BLaER1 (cell line): Measurements from ENCODE around the gene NTN4.

ENCODE experiments used
- H3K27ac ChIP-seq: shearing (Covaris generic); formaldehyde crosslinking; 2 replicates; pipeline ENCODE4 v1.8.1; 2022
- H3K27me3 ChIP-seq: shearing (Covaris generic); formaldehyde crosslinking; 2 replicates; pipeline ENCODE4 v1.8.1; 2022
- H3K36me3 ChIP-seq: shearing (Covaris generic); formaldehyde crosslinking; 2 replicates; pipeline ENCODE4 v1.8.1; 2022
- H3K4me1 ChIP-seq: shearing (Covaris generic); formaldehyde crosslinking; 2 replicates; pipeline ENCODE4 v1.8.1; 2022
- H3K4me2 ChIP-seq: shearing (Covaris generic); formaldehyde crosslinking; 2 replicates; pipeline ENCODE4 v1.8.1; 2022
- H3K4me3 ChIP-seq: shearing (Covaris generic); formaldehyde crosslinking; 2 replicates; pipeline ENCODE4 v1.8.1; 2022
- H3K9ac ChIP-seq: shearing (Covaris generic); formaldehyde crosslinking; 2 replicates; pipeline ENCODE4 v1.8.1; 2022
- H3K9me3 ChIP-seq: shearing (Covaris generic); formaldehyde crosslinking; 2 replicates; pipeline ENCODE4 v1.8.1; 2022
- H4K20me1 ChIP-seq: shearing (Covaris generic); formaldehyde crosslinking; 2 replicates; pipeline ENCODE4 v1.8.1; 2022
- Cebpa-rat ChIP-seq: shearing (Covaris generic); IDR thresholded peaks from 2 replicates; pipeline ENCODE4 v1.8.1; 2022

Gene NTN4

DNA sequence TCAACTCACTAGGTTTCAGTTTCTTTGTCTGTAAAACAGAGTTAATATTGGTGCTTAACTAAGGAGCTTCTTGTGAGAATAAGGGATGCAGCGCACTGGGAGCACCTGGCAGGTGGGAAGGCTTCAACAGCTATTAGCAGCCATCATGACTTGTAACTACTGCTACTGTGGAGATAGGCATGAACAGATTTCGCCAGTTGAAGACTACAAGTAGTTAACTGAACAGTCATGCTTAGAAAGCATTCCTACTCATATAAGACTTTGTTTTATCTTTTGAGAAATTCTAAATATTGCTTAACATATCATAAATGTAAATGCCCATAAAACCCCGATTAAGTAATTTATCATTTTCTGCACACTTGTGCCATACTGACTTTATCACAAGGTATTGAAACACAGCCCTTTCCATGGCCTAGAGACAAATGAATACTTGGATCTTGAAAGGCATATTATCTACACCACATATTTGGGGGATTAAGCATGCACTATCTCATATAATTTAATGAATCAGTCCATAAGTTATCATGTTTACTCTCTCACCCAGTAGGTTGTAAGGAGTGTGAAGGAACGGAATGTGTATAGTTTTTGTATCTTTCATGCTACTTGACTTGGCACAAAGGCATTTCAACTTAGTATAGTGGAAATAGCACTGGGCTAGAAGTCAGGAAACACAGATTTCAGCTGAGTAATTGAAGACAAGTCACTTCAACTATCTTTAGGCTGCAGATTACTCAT lies 16.1 kb downstream of the NTN4 start:
- no peak for TF ChIP-seq Cebpa-rat
- Histone ChIP-seq H3K27ac (no peak overlapping the region), H3K4me1 (no peaks in the 10 kb centered on the region)

DNA sequence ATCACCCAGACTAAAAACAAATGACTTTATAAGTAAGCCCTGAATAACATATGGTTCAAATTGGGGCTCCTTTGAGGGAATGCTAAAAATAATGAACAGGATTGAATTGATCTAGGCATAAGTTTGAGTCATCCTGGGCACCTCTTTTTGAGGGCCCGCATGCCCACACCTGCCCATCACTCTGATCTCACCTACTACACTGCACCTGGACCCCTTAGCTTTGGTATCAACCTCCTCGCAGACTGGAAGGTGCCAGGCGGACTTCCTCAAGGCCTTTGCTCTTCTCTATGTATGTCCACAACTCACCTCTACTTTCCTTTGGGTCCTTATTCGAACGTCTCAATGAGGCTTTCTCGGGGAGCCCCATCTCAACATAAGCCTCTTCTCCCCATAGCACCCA lies 17.2 kb downstream of the NTN4 start:
- Histone ChIP-seq H3K9me3 (peaks cover 10% of the 10 kb centered on the region), H3K4me3 (no peak overlapping the region), H3K4me2 (no peak overlapping the region), H3K4me1 (no peaks in the 10 kb centered on the region), H4K20me1 (no peaks in the 10 kb centered on the region), H3K27me3 (no peaks in the 10 kb centered on the region), H3K27ac (no peak overlapping the region), H3K9ac (no peak overlapping the region), H3K36me3 (no peaks in the 10 kb centered on the region)
- TF ChIP-seq Cebpa-rat: no peak

More for the DNA sequence above, 16.1 kb downstream of the NTN4 start:
- H4K20me1 ChIP-seq: no peaks in the 10 kb centered on the region
- no peak overlapping the region for H3K9ac ChIP-seq
- H3K4me2 ChIP-seq: no peak overlapping the region
- no peaks in the 10 kb centered on the region for H3K27me3 ChIP-seq
- no peak overlapping the region for H3K4me3 ChIP-seq
- no peaks in the 10 kb centered on the region for H3K36me3 ChIP-seq
- peaks cover 10% of the 10 kb centered on the region for H3K9me3 ChIP-seq

DNA sequence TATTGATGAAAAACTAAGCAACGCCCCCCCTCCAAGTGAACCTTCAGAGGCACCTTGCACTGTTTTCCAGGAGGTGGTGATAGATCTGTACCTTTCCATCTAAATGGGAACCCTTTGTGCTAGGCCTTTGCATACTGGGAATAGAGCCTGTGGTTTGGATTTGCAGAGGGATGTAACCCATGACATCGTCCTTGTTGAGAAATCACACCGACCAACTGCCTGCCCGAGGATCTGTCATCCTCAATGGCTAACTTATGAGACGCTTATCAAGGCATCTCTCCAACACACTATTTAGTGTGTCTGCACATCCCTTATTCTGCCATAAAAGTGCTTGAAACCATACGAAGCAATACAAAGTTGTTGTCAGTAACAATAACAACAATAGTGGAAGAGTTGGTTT lies 22.9 kb downstream of the NTN4 start:
- Histone ChIP-seq H3K27ac (no peak overlapping the region), H3K9me3 (no peaks in the 10 kb centered on the region), H3K27me3 (no peaks in the 10 kb centered on the region), H3K4me2 (no peak overlapping the region), H3K9ac (no peak overlapping the region), H3K4me1 (no peaks in the 10 kb centered on the region), H4K20me1 (no peaks in the 10 kb centered on the region), H3K36me3 (no peaks in the 10 kb centered on the region), H3K4me3 (no peak overlapping the region)
- TF ChIP-seq Cebpa-rat: no peak

DNA sequence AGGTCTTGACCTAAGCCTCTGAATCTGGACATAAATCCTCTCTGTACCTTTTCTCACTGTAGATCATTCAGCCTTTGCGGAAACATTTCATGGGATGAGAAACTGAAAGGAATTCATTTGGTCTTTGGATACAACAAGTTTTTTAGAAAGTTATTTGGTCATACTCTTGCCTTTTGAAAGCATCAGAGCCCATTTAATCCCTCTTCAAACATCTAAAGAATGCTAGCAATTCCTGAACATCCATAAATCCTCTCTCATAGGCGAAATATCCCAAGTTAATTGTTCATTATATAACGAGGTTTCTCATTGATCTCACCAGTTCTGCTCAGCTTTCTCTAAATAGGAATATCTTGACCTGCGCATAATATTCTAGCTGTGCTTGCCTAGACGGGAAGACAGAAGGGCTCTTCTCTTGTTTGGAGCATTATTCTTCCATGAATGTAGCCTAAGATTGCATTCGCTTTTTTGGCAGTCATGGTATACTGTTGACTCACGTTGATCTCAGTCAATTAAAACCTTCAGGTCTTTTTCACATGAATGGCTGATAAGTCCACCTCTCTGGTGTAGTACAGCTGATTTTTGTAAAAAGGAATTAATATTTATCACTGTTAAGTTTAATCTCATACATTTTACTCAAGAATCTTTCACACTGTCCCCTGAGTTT lies 24.1 kb downstream of the NTN4 start:
- no peak overlapping the region for H3K4me3 ChIP-seq
- H4K20me1 ChIP-seq: no peaks in the 10 kb centered on the region
- H3K9me3 ChIP-seq: no peaks in the 10 kb centered on the region
- no peak overlapping the region for H3K9ac ChIP-seq
- H3K4me2 ChIP-seq: no peak overlapping the region
- no peaks in the 10 kb centered on the region for H3K27me3 ChIP-seq
- H3K27ac ChIP-seq: no peak overlapping the region
- no peaks in the 10 kb centered on the region for H3K36me3 ChIP-seq
- no peaks in the 10 kb centered on the region for H3K4me1 ChIP-seq
- TF ChIP-seq Cebpa-rat: no peak

DNA sequence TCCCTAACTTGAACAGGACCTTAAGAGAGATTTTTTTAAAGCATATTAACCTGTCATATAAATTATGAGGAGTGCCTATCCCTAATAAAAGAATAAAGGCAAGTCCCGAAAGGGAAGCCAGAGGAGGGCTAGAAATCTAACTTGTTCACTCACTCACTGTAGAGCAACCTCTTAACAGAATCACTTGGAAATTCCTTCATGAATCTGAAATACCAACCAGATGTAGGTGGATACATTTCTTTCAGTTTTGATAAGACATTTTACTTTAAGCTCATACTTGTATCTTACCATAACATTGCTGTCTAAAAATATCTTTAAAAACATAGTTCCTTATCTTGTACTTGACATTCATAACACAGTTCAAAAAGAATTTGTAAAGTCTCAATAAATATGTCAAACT lies 25.7 kb downstream of the NTN4 start:
- H3K4me1 ChIP-seq: no peaks in the 10 kb centered on the region
- H3K9me3 ChIP-seq: no peaks in the 10 kb centered on the region
- H4K20me1 ChIP-seq: no peaks in the 10 kb centered on the region
- no peak overlapping the region for H3K27ac ChIP-seq
- no peaks in the 10 kb centered on the region for H3K27me3 ChIP-seq
- no peaks in the 10 kb centered on the region for H3K36me3 ChIP-seq
- no peak overlapping the region for H3K4me2 ChIP-seq
- no peak overlapping the region for H3K9ac ChIP-seq
- TF ChIP-seq Cebpa-rat: no peak
- H3K4me3 ChIP-seq: no peak overlapping the region

DNA sequence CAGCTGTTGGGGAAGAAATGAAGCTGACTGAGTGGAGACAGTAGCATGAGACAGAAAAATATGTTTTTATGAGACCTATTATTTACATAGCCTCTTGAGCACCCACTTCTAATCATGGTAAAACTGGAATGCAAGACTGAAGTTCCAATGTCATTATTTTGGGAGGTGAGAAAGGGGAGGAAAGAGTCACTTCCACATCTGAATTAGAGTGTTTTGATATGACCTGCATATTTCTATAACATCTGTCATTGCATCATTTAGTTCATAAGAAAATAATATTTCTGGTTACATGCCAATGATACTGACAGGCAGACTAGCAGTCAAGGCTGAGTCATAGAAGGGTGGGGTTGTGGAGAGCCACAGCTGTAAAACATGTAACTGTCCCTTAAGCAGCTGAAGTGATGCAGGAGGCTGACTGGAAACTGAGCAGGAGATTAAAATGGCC lies 26.7 kb downstream of the NTN4 start:
- H3K4me2 ChIP-seq: no peak overlapping the region
- no peak overlapping the region for H3K27ac ChIP-seq
- H3K4me1 ChIP-seq: no peaks in the 10 kb centered on the region
- H3K4me3 ChIP-seq: no peak overlapping the region
- H3K36me3 ChIP-seq: no peaks in the 10 kb centered on the region
- no peaks in the 10 kb centered on the region for H4K20me1 ChIP-seq
- no peak for TF ChIP-seq Cebpa-rat
- H3K27me3 ChIP-seq: no peaks in the 10 kb centered on the region
- no peak overlapping the region for H3K9ac ChIP-seq
- H3K9me3 ChIP-seq: no peaks in the 10 kb centered on the region

DNA sequence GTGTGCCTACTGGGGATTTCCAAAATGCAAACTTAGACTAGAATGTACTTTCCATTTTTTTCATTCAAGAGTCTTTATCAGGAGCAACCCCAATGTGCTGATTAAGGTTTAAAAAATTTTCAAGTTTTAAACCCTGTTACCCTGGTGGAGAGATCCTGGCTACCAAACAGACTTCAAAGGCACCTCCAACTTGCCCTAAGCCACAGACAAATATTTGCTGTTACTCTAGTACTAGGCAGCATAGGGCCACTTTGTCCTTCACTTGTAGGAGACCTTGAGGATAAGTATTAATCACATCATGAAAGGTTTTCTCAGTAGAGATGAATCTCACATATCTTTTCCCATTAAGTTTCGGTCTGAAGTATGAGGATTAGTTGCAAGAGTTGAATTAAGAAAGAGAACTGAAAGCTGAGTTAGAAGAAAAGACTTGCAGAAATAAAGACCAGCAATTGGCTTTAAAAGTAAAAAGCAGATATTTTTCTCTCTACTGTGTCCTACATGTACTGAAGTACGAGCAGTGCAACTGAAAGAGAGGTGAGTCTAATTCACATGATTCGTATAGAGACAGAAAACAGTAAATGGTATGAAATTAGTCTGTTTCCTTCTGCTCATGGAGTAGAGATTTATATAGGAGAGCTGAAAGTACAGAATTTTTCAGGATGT lies 28.3 kb downstream of the NTN4 start:
- no peak overlapping the region for H3K4me2 ChIP-seq

DNA sequence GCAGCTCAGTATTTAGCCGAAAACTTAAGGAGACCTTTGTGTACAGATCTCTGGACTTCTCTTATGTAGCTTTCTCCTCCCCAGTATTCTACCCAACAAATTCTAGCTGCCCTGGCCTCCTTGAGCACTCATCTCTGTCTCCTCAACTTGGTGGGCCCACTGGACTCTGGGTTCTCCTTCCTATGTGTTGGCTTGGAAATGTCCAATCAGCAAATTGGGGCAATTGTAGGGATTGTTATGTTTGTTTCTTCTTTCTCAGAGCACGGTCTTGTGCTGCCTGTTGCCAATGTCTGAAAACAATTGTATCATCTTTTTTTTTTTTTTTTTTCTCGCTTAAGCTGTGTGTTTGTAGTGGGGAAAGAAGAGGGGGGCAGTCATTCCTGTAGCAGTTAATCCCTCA lies 30.2 kb downstream of the NTN4 start:
- Histone ChIP-seq H3K36me3 (no peaks in the 10 kb centered on the region), H4K20me1 (no peaks in the 10 kb centered on the region), H3K27ac (no peak overlapping the region), H3K9me3 (no peaks in the 10 kb centered on the region), H3K4me2 (no peak overlapping the region), H3K4me1 (no peaks in the 10 kb centered on the region), H3K9ac (no peak overlapping the region), H3K27me3 (no peaks in the 10 kb centered on the region), H3K4me3 (no peak overlapping the region)
- no peak for TF ChIP-seq Cebpa-rat

More for the DNA sequence above, 28.3 kb downstream of the NTN4 start:
- Histone ChIP-seq H3K27ac (no peak overlapping the region), H4K20me1 (no peaks in the 10 kb centered on the region), H3K9ac (no peak overlapping the region), H3K4me1 (no peaks in the 10 kb centered on the region), H3K9me3 (no peaks in the 10 kb centered on the region), H3K4me3 (no peak overlapping the region), H3K36me3 (no peaks in the 10 kb centered on the region), H3K27me3 (no peaks in the 10 kb centered on the region)
- TF ChIP-seq Cebpa-rat: no peak

DNA sequence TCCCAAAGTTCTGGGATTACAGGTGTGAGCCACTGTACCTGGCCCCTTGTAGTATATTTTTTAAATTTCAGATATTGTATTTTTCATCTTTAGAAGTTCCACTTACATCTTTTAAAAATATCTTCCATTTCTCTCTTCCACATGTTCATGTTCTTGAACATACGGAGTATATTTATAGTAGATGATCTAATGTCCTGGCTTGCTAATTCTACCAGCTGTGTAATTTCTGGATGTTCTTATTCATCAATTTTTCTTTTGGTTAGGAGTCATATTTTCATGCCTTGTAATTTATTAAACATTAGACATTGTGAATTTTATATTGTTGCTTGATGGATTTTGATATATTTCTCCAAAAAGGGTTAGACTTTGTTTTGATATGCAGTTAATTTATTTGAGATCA lies 30.8 kb downstream of the NTN4 start:
- H3K9me3 ChIP-seq: no peaks in the 10 kb centered on the region
- no peak overlapping the region for H3K4me2 ChIP-seq
- no peaks in the 10 kb centered on the region for H3K36me3 ChIP-seq
- no peak overlapping the region for H3K27ac ChIP-seq
- H3K4me3 ChIP-seq: no peak overlapping the region
- H3K4me1 ChIP-seq: no peaks in the 10 kb centered on the region
- H3K9ac ChIP-seq: no peak overlapping the region
- no peaks in the 10 kb centered on the region for H3K27me3 ChIP-seq
- no peak for TF ChIP-seq Cebpa-rat
- no peaks in the 10 kb centered on the region for H4K20me1 ChIP-seq

DNA sequence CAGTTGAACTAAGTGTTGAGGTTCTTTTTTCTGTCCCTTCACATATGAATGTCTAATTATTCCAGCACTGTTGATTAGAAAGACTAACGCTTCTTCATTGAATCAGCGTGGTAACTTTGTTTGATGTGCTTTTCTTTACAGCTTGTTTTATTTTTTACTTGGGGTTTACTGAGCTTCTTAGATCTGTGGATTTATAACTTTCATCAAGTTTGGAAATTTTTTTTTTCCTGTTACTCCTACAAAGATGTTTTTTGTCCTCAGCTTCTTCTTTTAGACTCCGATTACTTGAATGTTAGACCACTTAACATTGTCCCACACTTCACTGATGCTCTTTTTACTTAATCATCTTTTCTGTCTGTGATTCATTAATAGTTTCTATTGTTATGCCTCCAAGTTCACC lies 31.5 kb downstream of the NTN4 start:
- no peaks in the 10 kb centered on the region for H3K4me1 ChIP-seq
- H3K9ac ChIP-seq: no peak overlapping the region
- no peaks in the 10 kb centered on the region for H4K20me1 ChIP-seq
- no peaks in the 10 kb centered on the region for H3K27me3 ChIP-seq
- TF ChIP-seq Cebpa-rat: no peak
- H3K9me3 ChIP-seq: no peaks in the 10 kb centered on the region
- H3K36me3 ChIP-seq: no peaks in the 10 kb centered on the region
- H3K4me3 ChIP-seq: no peak overlapping the region
- H3K27ac ChIP-seq: no peak overlapping the region
- no peak overlapping the region for H3K4me2 ChIP-seq
